Activated CD4-positive, CD25-positive, alpha-beta regulatory T cell treated with anti-CD3 and anti-CD28 coated beads, Interleukin-2, amount 50 U/mL, for 72 hours (primary cell): ENCODE results near the gene PIGU.

ENCODE experiments used
- DNase-seq: peaks from one replicate; pipeline ENCODE4 v3.0.0; 2021

The PIGU gene

DNA sequence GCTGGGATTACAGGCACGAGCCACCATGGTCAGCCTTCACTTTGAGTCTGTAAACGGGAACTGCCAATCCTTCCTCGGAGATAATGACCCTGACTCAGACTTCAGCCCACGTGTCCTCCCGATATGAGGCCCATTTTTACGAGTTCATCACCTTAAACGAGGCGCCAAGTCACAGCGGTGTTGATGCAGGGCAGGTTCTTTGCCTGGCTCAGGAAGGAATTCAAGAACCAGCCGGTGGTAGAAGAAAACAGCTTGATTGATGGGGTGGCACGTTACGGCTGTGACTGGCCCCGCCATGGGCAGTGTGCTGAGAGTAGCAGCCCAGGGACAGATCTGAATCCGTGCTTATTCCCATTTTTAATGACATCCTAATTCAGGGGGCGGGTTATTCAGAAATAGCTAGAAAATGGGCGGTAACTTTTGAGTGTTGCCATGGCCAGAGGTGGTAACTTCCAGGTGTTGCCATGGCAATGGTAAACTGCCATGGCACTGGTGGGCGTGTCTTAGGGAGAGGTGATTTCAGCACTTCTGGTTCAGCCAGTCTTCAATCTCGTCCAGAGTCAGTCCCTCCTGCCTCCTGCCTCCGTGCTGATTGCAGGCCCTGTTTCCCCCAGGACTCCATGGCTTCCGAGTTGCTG lies 127.5 kb downstream of the PIGU start:
- DNase-seq = no peak

DNA sequence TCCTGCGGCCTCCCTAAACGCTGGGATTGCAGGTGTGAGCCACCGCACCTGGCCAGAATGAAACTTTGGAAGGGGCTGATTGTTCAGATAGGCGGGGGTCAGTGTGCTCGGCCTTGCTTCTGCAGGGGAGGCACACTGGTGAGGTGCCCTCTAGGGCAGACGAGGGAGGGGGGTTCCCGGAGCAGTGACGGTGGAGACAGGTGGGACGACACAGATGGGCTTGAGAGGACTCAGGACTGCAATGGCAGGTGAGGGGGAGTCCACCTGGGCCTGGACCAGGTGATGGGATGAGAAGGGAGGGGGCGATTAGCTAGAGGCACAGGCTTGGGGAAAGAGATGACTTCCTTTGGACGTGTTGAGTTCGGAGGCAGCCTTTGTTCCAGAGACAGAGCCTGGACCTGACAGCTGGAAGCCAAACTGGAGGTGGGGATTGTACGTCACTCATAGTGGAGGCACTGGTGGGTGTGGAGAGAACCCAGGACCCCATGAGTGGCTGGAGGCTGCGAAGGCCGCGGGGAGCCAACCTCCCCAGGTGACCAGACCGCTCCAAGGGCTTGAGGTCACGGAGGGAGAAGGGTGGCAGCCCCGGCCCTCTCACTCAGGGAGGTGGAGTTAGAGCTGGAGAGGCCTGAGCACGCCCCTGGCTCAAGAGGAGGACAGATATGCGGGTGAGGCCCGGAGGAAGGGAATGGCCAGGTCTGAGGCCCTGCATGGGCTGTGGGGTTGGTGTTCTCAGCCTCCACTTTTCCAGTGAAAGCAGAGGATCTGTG lies 128.9 kb downstream of the PIGU start:
- no peak for DNase-seq

DNA sequence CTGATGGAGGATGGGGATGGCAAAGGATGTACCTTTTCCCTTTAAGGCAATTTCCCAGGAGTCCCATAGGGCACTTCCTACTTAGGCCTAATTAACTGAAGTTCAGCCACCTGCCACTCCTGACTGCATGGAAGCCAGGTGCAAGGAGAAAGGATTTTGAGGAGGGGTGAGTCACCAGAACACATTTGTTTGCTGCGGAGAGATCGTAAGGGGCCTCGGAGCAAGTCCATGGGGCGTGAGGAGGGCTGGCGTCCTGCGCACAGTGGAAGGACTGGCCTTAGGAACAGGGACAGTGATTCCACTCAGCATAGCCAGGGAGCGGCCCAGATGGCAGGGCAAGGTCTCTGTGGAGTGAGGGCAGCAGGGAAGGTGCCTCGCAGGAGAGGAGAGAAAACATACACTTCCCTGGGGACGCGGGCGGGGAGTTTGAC lies 130.1 kb downstream of the PIGU start:
- no peak for DNase-seq

DNA sequence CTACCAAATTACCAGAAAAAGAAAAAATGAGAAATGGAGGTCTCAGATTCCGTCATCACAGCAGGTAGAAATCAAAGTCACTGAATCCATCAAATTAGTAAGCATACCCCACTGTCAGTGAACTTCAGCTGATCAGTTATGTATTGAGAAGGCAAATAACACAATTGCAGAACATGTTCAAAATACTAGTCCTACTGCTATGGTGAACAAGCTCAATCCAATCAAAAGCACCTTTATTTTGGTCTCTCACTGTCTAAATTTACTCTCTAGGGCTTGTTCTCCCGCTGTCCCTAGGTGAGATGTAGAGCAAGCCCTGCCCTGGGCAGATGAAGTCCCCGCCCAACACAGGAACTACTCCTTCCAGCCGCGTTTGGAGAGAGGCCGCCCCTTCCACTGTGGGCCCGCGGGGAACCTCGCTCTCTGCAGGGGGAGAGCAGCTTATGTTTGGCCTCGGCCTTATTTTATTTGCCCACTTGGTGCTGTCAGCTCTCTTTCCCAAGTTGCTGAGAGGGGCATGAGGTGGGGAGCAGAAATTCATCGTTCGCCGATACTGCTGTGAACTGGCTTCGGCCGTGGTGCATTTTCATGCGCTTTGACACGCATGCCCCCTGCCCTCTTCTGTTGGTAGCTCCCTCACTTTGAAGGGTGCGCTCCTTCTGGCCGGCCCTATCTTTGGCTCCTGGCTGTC lies 132.6 kb downstream of the PIGU start:
- DNase-seq = no peak

DNA sequence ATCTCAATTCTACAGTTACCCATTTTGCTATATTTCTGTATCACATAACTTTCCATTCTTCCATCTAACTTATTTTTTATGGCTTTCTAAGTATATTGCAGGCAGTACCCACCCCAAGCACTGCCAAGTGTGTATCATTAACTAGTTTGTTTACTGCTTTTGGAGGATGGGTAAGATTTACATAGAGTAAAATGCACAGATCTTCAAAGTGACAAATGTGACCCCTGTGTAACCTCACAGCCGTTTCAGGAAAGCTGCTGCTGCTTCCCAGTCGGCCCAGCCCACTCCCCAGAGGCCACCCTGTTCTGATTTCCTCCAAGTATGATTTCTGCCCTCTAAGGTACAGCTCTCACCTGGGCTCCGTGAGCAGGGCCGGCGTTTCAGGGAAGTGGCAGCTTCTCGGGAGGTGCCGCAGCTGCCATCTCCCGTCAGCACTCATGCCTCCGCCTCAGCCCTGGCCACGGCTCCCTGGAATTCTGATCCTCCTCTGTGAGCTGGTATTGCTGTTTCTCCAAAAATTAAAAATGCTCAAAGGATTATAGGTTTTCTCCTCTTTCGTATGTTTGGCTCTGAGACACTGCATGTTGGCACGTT lies 133.3 kb downstream of the PIGU start:
- no peak for DNase-seq

DNA sequence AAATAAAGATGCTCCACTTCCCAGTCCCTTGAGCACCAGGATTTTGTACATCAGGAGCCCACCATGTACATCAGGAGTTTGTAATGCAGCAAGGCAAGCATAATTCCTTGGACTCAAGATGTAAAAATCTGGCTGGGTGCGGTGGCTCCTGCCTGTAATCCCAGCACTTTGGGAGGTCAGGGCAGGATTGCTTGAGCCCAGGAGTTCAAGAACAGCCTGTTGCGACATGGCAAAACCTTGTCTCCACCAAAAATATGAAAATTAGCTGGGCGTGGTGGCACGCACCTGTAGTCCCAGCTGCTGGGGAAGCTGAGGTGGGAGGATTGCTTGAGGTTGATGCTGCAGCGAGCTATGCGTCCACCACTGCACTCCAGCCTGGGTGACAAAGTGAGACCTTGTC lies 134.5 kb downstream of the PIGU start:
- no peak for DNase-seq

DNA sequence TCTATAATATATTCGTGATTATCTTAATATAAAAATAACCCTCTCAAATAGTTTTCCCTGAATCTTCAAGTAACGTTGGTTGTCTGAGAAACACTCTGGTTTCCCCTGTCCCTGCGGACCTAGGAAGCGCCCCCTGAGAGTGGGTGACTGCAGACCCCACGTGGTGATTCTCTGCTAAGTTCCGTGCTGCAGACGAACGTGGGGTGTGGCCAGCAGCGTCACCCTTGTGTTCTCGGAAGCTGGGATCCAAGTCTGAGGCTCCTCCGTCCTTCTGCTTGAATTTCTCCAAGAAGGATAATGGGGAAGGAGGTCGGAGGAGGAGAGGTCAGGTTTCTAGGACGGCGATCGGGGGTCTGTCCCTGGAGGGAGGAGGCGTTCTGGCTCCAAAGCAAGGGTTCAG lies 135.0 kb downstream of the PIGU start:
- DNase-seq = no peak

DNA sequence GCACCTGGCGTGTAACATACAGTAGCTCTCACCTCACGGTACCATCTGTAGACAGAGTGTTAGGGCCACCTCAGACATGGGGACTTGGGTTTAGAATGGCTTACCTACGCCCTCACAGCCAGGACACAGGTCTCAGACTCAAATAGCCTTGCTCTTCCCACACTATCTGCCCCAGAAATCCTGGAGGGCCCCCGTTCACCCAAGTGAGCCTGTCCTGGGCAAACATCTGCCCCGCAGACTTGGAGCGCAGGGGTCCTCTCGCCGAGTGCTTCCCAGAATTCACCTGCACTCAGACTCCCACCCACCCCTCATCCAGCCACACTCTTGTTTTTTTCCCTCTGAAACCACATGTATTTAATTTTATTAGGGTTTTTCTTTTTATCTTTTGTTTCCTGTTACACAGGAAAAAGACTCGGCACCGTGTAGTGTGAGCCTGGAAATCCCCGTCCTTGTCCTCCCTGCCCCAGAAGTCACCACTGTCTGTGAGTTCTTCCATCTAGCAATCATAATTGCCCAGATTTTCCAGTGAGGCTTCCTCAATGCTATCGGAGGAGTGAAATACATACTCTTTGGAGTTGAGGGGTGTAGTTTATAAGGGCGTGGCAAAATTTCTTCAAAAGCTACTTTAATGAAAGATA lies 135.5 kb downstream of the PIGU start:
- no peak for DNase-seq

DNA sequence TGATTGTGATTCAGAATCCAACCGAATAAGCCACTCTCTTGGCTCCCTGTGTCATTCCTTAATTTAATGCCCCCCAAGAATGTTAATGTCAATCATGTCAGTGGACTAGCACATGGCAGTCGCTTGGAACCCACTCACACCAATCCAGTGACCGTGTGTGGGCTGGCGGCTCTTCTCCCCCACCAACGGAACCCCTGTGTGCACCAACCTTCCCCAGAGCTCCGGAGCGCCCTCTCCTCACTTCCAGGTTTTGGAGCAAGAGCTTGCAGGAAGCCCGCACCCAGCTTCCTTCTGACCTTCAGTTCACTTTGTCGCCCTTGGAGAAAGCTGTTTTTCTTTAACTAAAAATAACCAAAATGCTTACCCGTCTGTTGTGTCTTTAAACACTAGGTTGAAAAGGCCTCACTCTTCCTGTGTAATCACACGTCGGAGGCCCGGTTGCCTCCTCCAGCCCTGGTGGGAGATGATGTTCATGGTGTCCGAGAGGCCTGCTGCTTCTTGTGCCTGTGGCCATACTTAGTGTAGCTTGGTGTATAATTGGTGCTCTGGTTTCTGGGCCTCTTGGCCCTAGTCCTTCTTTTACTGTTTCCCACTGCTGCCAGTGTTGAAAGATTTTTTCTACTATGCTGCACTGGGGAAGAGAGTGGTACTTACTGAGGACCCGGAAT lies 136.2 kb downstream of the PIGU start:
- no peak for DNase-seq

DNA sequence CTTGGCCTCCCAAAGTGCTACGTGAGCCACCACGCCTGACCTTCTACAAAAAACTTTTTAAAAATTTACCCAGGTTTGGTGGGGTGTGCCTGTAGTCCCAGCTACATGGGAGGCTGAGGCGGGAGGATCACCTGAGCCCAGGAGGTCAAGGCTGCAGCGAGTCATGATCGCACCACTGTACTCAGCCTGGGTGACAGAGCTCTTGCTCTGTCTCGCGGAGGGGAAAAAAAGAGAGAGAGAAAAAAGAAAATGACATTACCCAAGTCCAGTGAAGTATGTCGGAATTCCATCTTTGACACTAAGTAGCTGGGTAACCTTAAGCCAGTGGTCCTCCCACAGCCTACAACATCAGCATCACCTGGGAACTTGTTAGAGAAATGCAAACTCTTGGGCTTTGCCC lies 137.1 kb downstream of the PIGU start:
- DNase-seq = no peak

DNA sequence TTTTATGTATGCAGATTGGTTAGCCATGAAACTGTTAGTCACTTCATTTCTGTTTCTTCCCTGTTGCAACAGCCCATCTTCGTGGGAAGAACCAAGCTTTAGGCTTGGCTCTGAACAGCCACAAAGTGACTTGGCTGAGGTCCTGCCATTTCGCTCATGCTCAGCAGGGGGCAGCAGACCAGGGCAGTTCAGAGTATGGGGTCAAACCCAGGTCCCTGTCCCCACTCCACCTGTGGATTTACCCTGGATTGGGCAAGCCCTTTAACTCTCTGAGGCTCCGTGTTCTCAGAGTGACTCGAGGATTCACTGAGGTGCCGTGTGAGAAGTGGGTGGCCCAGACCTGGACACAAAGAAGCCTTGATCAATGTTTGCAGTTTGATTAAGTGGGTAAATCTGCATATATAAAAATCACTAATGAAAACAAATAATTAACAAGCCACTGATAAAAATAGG lies 138.2 kb downstream of the PIGU start:
- DNase-seq = peak; percentile 61

DNA sequence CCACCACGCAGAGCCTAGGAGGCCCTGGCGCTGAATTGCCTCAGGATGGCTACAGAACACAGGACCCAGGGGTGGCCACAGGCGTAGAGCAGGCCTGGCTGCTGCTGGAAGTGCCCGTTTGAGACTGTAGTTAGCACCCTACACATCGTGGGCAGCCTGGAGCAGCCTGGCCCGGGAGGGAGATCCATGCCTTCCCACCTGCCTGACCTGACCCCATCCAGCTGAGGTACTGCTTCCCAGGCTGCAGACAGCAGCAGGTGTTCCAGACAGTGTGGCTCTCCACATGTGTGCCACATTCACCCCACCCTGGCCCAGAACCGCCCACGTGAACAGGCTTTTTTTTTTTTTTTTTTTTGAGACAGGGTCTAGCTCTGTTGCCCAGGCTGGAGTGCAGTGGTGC lies 139.2 kb downstream of the PIGU start:
- DNase-seq = no peak

DNA sequence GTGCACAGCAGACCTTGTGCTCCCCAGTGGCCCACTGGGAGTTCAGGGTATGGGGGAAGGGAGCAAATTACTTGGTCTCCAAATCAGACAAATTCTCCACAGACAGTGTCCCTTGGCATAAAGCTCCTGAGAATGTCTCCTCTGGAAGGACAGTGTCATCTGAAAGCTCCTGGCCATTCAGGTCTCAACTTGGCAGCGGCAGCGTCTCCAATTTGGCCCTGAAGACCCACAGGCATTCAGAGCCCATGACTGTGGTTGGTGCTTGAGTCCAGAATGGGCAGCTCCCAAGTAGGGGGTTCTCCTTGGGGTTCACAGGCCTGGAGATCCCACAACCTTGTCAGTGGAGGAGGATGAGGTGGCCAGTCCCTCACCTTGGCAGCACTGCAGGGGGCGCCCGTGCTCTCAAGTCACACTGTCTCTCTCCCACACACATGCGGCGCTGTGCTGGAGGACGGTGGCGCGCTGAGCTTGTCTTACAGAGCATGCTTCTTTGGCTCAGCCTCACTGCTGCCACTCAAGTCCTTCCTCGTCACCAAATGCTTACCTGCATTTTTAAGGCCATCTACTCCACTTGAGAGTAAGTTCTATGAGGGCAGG lies 140.0 kb downstream of the PIGU start:
- DNase-seq = no peak

DNA sequence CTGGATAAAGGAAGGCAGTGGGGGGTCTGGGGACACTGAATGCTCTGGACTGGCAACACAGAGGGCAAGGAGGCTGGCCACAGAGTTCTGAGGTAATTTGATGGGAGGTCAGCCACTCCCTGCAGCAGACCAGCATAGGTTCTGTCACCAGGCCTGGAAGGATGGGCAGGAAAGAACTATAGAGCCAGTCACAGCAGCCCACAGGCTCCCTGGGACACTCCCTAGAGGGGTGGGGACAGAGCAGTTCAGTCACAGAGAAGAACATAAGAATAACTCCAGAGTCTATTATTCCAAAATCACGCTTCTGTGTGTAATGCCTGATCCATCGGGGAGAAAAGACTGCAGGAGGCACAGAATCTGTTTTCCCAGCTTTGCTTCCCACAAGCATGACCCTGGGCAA lies 141.0 kb downstream of the PIGU start:
- DNase-seq = no peak

DNA sequence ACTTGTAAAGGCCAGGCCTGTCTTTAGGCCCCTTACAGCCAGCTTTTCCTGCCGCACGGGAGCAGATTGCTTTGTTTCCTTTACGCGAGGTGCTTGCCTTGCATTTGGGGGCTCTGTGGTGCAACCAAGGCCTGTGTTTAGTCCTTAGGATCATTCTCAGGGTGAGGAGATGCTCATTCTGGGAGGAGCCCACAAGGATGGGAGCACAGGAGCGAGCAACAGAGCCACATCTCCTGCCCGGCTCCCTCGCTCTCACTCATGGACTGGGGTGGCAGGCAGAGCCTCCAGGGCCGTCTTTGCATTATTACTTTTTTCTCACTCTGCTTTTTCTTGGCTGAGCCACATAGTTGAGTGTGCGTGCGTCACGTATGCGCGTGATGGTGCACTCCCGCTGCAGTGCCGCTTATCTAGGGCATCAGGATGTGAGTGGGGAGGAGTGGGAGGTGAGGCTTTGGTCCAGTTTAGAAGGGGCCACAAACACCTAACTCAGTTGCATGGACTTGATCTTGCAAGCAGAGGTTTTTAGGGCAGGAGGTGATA lies 141.5 kb downstream of the PIGU start:
- DNase-seq = no peak

DNA sequence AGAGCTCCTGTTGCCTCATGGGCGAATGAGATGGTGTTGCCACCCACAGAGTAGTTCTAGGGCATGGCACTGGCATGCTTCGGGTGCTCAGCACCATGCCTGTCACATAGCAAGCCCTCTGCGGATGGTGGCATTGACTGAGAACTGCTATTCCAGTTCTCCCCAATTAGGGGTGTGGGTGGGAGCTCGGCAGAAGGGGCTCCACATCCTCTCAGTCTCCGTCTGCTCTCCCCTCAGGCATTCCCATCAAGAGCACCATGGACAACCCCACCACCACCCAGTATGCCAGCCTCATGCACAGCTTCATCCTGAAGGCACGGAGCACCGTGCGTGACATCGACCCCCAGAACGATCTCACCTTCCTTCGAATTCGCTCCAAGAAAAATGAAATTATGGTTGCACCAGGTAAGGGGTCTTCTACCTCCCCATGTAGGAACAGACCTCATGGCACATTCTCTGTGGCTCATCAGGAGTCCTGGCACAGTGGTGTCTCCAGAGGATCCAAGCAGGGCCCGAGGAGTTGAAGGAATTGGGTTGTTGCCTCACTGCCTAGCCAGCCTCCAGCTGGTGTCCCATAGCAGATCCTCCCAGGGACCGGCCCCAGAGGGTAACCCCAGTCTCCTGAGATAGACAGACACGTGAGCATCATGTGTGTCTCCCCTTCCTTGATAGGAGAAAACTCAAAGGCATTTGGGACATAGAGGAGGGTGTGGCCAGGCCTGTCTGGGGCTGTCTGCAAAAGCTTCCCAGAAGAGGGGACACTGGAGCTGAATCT lies 142.3 kb downstream of the PIGU start:
- DNase-seq = no peak

DNA sequence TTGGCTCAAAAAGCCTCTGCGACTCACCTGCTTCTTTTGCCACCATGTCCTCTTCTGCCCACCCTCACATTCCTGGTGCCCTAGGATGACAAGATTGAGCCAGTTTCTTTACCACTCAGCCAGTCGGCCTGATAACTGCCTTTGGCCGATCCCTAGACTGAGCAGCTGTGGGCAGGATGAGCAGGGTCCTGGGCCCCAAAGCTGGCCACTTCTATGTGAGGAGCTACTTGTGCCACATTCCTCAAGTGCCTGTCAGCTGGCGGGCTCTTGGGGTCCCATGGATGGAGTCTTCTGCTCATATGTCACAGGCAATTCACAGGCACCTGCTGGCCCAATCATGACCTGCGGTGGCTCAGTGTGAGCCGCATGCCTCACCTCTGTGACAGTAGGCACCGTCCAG lies 144.1 kb downstream of the PIGU start:
- DNase-seq = no peak

DNA sequence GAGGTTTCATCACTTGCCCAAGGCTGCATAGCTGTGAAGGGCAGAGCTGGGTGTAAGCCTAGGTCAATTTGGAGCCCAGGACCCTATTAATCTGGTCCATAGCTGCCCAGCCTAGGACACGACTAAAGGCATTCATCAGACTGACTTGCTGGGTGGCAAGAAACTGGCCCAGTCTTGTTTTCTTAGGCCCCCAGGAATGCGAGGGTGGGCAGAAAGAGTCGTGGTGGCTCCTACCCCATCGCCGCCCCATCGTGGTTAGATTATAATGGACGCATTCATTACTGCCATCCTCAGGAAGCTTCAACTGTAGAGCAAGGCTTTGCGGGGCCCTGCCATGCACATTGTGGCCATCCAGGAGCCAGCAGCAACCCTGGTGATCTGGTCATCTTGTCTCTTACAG lies 144.6 kb downstream of the PIGU start:
- no peak for DNase-seq

DNA sequence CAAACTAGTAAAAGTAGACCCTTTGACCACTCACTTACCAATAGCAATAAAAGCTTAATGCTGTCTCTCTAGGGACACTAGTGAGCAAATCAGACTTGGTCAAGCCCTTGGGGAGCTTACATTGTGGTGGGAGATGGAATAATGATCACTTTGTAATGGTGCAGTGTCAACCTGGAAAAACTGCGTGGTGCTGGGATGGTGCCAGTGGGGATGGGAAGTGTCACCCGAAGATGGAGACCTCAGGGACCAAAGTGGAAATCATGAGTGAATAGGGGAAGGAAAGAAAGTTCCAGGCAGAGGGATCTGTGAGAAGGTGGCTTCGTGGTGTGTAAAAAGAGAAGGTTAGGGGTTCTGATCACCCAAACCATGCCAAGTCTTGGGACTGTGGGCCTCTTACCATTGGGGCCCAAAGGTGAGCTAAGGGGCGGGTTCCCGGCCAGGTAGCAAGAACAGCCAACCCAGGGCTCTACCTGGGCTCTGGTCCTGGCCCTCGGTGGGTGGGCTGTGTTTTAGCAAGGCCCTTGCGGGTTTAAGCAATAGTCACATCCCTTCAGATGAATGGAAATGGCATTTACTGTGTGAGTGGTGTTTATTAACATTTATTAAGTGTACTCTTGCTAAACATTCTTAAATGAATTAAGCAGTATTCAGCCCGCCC lies 145.2 kb downstream of the PIGU start:
- no peak for DNase-seq

DNA sequence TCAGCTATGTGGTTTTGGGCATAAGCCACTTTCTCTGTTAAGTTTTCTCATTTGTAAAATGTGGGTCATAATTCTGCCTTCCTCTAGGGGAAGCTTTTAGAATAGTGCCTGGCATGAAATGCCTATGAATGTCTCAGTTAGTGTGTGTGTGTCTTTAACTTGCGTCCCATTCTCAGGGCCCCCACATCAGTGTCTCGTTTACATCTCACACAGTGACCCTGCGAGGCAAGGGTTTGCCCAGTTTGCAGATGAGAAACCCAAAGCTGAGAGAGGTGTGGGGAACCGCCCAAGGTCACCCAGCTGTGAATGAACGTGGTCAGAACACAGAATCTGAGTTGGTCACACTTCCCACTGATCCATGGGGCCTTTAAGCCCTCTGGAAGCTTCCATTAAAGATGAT lies 146.6 kb downstream of the PIGU start:
- DNase-seq = no peak

DNA sequence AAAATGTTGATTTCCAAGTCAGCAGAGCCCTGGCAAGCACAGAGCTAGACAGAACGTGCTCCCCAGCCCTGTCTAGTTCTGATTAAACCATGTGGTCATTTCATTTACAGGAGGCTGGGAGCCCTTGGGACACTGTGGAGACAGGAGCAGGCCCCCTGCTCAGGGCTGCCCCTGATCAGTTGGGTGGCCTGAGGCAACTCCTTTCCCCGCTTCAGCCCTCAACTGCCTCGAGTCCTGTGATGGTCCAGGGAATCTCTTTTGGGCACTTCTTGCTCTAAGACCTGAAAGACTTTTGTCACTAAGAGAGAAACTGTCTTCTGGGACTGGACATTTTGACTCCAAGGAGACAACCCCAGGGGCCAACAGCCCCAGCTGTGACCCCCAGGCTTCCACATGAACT lies 147.2 kb downstream of the PIGU start:
- no peak for DNase-seq
